GM18909 (cell line): ENCODE data around the gene SGK1.
A peak's percentile ranks its signal among the peaks of the same experiment; 100 is the strongest.
"Not testable (repeated sequence)": the region's sequence is repeated elsewhere in the genome, so short reads cannot be mapped to it uniquely, and the experiment has no call there.

Experiments used
- ATAC-seq: cut with Tn5 transposase; IDR thresholded peaks from one replicate; pipeline ENCODE4 v1.9.1; 2021; ENCODE audit warnings: mild to moderate bottlenecking; ENCODE audit not compliant: unreplicated experiment, poor library complexity

The SGK1 gene

GRCh38 chr6:134308800-134309199, 9.1 kb downstream of the SGK1 start:
- no peak for ATAC-seq

- ATAC-seq, result no peak
Measured at GRCh38 chr6:134307870-134308269, 10.0 kb downstream of the SGK1 start.

DNA sequence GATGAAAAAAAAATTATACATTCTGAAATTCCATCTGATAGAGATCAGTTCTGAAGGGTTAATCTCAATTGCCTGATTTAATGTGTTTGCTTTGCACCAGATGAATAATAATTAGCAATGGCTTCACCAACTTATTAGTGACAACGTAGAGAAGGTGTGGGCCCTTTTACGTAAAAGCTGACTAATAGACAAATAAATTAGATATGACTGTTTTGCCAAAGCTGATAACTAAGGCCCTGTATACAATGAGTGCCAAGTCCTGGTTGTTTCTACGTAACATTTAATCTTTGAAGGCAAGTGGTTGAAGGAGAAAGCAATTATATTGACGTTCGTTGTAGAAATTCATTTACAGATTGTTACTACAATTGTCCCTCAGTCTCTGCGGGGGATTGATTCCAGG, 10.8 kb downstream of the SGK1 start:
- no peak for ATAC-seq

DNA sequence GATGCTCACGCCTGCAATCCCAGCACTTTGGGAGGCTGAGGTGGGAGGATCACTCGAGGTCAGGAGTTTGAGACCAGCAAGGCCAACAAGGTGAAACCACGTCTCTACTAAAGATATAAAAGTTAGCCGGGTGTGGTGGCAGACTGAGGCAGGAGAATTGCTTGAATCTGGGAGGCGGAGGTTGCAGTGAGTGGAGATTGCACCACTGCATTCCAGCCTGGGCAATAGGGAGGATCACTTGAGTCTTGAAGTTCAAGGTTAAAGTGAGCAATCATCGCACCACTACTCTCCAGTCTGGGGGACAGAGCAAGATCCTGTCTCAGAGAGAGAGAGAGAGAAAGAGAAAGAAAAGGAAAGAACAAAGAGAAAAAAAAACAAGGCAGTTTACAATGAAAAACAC, 13.5 kb downstream of the SGK1 start:
- not testable (repeated sequence) for ATAC-seq

- ATAC-seq, result no peak
Measured at GRCh38 chr6:134303891-134304290, 14.0 kb downstream of the SGK1 start.

- no peak for ATAC-seq
Measured at GRCh38 chr6:134299236-134299635, 18.7 kb downstream of the SGK1 start.

DNA sequence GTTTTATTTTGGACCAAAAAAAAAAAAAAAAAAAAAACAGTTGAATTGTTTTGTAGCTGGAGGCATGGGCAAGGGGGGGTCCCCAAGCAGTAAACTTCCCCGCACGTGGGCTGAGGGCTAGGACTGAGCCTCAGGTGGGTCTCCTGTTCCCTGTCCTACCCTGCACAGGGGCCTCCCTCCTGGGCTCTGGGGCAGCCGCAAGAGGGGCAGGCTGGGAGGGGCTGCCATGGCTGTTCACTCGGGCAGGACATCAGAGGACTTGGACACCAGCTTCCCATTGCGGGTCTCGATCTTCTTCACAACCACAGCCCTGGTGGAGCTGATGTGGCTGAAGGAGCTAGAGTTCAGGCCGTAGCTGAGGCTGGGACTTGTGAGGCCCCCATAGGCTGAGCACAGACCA, 21.1 kb downstream of the SGK1 start:
- no peak for ATAC-seq

GRCh38 chr6:134295953-134296553, 21.9 kb downstream of the SGK1 start:
- peak; percentile 55 for ATAC-seq

- ATAC-seq, result no peak
Measured at GRCh38 chr6:134293659-134294161, 24.2 kb downstream of the SGK1 start.

- ATAC-seq, result no peak
Measured at GRCh38 chr6:134291156-134291555, 26.8 kb downstream of the SGK1 start.

- ATAC-seq, result no peak
Measured at GRCh38 chr6:134289204-134289575, 28.7 kb downstream of the SGK1 start.

DNA sequence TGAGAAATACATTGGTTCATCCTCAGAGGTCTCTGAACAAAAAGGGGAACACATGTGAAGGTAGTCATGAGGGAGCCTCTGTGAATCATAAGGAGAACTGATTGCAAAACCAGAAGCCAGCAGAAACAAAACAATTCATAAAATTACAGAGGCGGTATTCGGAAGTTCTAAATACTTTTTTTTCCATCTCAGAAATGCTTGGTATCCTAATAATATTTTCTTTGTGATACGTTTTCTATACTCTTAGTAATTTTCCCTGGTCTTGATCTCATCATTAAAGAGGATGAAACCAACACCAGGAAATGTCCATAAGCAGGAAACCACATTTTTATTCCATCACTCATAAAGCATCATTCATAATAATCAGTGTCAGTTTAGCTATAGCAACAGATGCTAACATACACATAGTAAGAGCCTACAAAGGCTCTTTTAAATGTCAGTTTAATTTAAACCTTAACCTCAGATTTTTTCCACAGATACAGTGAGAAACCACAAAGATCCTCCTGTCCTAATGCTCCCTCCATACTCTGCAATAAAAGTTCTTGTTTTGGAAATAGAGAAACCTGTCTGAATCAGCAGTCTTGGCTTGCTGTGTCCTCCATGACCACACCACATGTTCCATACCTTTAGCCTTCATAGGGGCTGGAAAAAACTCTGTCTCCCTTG, 29.2 kb downstream of the SGK1 start:
- peak; percentile 65 for ATAC-seq

- ATAC-seq, result peak; percentile 44
Measured at GRCh38 chr6:134287859-134288537, 29.9 kb downstream of the SGK1 start.

DNA sequence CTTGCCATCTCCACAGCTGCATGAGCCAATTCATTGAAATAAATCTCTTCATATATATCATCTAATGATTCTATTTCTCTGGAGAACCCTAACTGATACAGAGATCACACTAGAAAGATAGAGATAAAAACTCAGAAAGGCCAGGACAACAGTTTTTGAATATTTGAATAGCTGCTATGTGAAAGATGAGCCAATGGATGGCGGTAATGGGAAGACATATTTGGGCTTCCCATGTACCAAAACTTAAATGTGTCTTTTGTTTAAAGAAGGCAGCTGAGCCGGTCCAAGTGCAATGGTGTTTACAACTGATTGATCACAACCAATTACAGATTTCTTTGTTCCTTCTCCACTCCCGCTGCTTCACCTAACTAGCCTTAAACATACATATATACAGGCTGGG, 35.1 kb downstream of the SGK1 start:
- no peak for ATAC-seq

DNA sequence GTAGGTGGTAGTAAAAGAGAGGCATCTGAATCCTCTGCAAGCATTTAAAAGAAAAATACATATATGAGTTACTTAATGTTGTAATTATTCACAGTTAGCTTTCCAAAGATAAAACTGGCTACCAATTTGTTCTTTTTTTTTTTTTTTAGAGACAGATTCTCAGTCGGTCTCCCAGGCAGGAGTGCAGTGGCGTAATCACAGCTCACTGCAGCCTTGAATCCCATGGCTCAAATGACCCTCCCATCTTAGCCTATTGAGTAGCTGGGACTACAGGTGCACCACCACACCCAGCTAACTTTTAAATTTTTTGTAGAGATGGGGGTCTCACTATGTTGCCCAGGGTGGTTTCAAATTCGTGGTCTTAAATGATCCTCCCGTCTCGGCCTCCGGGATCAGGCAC, 36.5 kb downstream of the SGK1 start:
- no peak for ATAC-seq

DNA sequence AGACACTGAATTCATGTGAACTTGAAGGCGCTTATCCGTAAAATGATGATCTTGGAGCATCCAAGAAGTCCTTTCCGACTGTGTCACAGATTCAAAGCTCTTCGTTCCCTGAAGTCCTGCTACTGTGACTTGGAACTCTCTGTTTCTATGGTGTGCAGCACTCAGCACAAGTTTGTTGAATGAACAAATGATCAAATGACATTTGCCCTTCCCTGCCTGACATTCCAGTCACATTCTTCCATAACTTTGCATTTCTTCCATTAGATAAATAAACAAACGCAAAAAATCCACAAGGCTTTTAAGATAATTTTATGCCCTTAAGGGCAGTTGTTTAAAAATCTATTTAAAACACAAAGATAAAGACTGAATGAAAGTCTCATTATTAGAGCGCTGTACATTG, 39.9 kb downstream of the SGK1 start:
- ATAC-seq, result no peak

GRCh38 chr6:134276891-134277377, 41.0 kb downstream of the SGK1 start:
- not testable (repeated sequence) for ATAC-seq

DNA sequence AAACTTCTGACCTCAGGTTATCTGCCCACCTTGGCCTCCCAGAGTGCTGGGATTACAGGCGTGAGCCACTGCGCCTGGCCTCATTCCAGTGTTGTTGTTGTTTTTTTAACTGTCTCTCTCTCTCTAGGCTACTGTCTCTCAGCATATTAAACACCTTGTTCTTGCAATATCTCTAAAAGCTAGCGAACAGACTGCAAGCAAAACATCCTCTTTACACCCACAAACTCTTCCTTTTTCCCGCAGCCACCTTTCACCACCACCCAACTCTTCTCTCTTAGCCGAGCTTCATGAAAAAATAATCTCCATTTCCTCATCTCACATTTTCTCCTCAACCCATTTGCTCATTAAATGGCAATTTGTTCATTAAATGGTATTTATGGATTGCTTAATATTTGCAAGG, 45.5 kb downstream of the SGK1 start:
- no peak for ATAC-seq

GRCh38 chr6:134267917-134268361, 50.0 kb downstream of the SGK1 start:
- no peak for ATAC-seq

DNA sequence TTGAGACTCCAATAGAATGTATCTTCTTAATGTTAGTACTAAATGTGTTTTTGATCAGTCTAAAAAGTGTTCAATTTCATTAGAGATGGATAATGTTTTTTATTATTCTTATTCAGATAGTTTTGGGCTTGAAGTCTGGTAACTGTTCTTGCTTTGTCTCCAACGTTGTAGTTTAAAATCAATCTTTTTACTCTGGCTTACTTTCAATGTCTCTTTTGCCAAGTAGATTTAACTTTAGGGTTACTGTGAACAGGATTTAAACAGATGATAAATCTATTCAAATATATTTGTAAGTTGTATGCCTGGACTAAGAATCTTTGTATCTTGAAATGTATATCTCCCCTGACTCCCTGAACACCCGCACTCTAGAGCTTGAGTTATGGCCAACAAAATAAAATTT, 51.1 kb downstream of the SGK1 start:
- ATAC-seq, result no peak

DNA sequence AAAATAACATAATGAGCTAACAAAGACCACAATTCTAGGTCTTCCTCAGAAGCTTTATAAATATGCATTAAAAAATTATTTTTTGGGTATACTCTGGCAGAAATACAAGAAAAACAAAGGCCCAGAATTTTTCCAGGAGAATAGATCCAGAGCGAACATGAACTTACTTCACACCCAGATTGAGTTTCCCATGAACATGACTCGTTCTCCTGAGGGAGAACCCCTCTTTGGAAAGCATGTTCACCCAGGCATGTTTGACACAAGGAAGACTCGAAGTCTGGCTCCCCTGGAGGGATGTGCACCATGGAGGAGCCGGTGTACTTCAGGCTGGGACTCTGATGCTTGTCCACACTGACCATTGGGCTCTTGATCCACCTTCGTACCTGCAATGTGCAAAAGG, 56.1 kb downstream of the SGK1 start:
- no peak for ATAC-seq
